NCI-H1694 (cell line): Measurements from ENCODE around the gene RMP24.
"Not testable (repeated sequence)": the region's sequence is repeated elsewhere in the genome, so short reads cannot be mapped to it uniquely, and the experiment has no call there.

Experiments
- DNase-seq: peaks from one replicate; lab custom pipeline; 2025; lab: John Stamatoyannopoulos, UW

RMP24 gene

GRCh38 chr18:35972197-35973000 is at the start of gene RMP24:
Gene RMP24 (plus strand): TSS chr18:35972679.
- peak; percentile 55 for DNase-seq

- DNase-seq = no peak
Measured at GRCh38 chr18:35923939-35924684, 48.4 kb upstream of the RMP24 start.

- no peak for DNase-seq
Measured at GRCh38 chr18:35926884-35927283, 45.6 kb upstream of the RMP24 start.

GRCh38 chr18:35927430-35927829 is 45.0 kb upstream of the RMP24 start:
- no peak for DNase-seq

- DNase-seq = no peak
Measured at GRCh38 chr18:35933982-35934381, 38.5 kb upstream of the RMP24 start.

GRCh38 chr18:35934891-35935290 is 37.6 kb upstream of the RMP24 start:
- DNase-seq = no peak

GRCh38 chr18:35935805-35936204 is 36.7 kb upstream of the RMP24 start:
- no peak for DNase-seq

GRCh38 chr18:35936951-35937350 is 35.5 kb upstream of the RMP24 start:
- DNase-seq = no peak

- no peak for DNase-seq
Measured at GRCh38 chr18:35938158-35938557, 34.3 kb upstream of the RMP24 start.

GRCh38 chr18:35938562-35938961 is 33.9 kb upstream of the RMP24 start:
- no peak for DNase-seq

GRCh38 chr18:35939138-35939537 is 33.3 kb upstream of the RMP24 start:
- DNase-seq = no peak

- no peak for DNase-seq
Measured at GRCh38 chr18:35941299-35941698, 31.2 kb upstream of the RMP24 start.

GRCh38 chr18:35942133-35942532 is 30.3 kb upstream of the RMP24 start:
- DNase-seq = no peak

GRCh38 chr18:35942661-35943060 is 29.8 kb upstream of the RMP24 start:
- DNase-seq = no peak

GRCh38 chr18:35948080-35948479 is 24.4 kb upstream of the RMP24 start:
- no peak for DNase-seq

- DNase-seq = no peak
Measured at GRCh38 chr18:35949090-35949489, 23.4 kb upstream of the RMP24 start.

- peak; percentile 42 for DNase-seq
Measured at GRCh38 chr18:35949903-35950627, 22.4 kb upstream of the RMP24 start.

GRCh38 chr18:35950628-35950982 is 21.9 kb upstream of the RMP24 start:
- no peak for DNase-seq

- no peak for DNase-seq
Measured at GRCh38 chr18:35953688-35954087, 18.8 kb upstream of the RMP24 start.

- no peak for DNase-seq
Measured at GRCh38 chr18:35956226-35956625, 16.3 kb upstream of the RMP24 start.

- DNase-seq = no peak
Measured at GRCh38 chr18:35962320-35962719, 10.2 kb upstream of the RMP24 start.

- no peak for DNase-seq
Measured at GRCh38 chr18:35964319-35964718, 8.2 kb upstream of the RMP24 start.

- DNase-seq = not testable (repeated sequence)
Measured at GRCh38 chr18:35967866-35968265, 4.6 kb upstream of the RMP24 start.
